ENCODE data around the gene CIROP.

CIROP gene

DNA sequence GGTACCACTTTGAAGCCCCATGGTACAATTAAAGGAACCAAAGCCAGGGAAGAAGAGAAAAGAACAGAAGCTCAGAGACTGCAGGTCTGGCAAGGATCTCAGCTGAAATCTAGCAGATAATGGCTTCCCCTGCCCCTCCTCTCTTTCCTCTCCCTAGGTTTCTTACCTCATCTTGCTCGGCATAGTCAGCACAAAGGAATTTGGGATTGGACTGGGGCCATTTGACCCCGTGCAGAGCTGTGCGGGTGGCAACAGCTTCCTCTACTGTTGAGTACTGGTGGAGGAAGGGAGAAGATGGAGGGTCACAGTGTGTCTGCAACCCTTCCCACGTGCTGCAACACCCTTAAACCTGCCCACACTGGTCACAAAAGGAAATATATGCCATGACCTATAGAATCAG, 42.8 kb downstream of the CIROP start:
- peak; percentile 69 for DNase-seq (ENCODE audit: extremely low read depth, low read depth)
- TF ChIP-seq, protein P1, sequence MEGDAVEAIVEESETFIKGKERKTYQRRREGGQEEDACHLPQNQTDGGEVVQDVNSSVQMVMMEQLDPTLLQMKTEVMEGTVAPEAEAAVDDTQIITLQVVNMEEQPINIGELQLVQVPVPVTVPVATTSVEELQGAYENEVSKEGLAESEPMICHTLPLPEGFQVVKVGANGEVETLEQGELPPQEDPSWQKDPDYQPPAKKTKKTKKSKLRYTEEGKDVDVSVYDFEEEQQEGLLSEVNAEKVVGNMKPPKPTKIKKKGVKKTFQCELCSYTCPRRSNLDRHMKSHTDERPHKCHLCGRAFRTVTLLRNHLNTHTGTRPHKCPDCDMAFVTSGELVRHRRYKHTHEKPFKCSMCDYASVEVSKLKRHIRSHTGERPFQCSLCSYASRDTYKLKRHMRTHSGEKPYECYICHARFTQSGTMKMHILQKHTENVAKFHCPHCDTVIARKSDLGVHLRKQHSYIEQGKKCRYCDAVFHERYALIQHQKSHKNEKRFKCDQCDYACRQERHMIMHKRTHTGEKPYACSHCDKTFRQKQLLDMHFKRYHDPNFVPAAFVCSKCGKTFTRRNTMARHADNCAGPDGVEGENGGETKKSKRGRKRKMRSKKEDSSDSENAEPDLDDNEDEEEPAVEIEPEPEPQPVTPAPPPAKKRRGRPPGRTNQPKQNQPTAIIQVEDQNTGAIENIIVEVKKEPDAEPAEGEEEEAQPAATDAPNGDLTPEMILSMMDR (IDR thresholded peaks at IDR 0.05; ENCODE audit: low read depth, low read length): no peak

DNA sequence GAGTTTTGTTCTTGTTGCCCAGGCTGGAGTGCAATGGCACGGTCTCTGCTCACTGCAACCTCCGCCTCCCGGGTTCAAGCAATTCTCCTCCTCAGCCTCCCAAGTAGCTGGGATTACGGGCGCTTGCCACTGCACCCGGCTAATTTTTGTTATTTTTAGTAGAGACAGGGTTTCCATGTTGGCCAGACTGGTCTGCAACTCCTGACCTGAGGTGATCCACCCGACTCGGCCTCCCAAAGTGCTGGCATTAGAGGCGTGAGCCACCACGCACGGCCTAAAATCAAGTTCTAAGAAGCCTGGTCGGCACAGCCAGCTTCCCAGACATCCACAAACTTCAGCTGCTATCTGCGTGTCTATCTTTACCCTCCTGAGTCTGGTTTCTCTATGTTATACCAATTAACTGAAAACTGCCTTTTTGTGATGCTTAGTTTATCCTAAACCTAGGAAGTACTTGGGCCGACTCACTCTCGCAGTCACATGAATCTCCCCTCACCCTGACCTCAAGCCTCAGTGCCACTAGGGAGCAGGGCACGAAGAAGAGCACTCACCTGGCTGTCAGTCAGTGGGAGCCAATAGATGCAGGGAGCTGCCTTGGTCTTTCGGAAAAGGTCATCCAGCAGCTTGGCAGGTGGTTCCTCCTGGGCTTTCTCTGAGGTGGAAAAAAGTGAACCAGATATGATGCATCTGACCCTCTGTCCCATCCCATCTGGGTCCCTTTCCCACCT, 44.1 kb downstream of the CIROP start:
- no peak for DNase-seq (ENCODE audit: extremely low read depth, low read depth)
- TF ChIP-seq, protein P1 (IDR thresholded peaks at IDR 0.05; ENCODE audit: low read depth, low read length): no peak

DNA sequence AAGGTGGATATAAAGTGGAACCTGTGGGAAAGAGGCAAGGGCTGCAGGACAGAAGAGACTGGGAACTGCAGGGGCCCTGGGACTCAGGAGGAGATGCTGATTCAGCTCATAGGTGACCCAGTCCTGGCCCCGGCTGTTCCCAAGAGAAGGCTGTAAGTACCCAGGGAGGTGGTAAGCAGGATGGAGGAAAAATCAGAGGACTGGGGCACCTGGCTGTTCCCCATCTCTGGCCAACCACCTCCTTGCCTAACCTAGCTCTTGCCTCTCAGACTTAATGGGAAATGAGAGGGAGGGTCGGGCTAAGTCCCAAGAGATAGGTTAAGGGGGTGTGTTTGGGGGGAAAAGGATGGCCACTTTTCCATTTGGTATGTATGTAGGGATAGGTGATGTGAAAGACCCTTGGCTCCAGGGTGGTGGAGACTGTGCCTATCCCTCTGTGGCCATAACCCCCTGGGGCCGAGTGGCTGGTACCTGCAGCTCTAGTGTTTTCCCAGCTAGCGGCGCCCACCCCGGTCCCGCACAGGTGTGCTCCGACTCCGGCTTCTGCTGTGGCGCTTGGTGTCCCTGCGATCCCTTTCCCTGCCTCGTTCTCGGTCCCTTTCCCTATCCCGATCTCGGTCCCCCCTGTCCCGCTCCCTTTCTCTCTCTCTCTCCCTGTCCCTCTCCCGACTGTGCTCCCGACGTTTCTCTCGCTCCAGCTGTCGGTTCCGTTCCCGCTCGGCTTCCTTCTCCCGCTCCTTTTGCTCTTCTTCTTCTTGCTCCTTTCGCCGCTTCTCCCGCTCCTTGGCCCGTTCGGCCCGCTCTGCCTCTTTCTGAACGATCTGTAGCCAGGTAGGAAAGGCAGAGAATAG, 45.9 kb downstream of the CIROP start:
- no peak for DNase-seq (ENCODE audit: extremely low read depth, low read depth)
- TF ChIP-seq, protein P1 (IDR thresholded peaks at IDR 0.05; ENCODE audit: low read depth, low read length): no peak

DNA sequence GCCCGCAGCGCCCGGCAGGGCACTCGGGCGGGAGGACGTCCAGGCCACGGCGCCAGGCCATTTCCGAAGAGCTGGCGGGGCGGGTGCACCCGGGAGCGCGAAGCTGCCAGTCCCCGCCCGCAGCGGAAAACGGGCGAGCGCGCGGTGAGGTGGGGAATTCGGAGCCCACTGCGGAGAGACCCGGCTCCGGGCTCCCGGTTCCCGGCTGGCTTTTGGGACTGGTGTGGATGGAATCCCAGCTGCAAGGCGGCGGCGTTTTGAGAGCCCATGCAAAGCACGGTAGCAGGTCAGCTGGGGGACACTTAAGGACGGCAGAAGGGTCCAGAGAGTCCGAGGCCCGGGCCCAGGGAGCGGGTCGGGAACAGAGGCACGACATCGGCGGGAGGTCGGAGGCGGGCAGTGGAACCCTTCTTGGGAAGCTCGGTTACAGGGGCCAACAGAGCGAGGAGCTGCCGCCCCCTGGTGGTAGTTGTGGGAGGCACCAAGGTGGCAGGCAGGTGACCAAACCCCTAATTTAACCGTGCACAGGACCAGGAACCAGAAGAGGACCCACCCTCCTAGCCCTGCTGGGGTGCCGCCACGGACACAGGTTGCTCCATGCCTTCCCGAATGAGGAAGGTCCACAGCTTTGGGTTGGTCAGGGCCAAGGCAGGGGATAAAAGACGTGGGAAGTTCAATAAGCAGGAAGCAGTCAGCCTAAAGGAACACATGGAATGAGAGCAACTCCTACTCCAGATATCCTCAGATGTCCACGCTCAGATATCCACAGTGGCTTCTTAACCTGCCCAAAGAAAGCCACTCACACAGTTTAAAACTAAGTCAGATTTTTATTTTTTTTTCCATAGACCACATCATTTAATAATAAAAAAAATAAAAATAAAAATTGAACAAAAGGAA, 46.8 kb downstream of the CIROP start:
- TF ChIP-seq, protein P1 (IDR thresholded peaks at IDR 0.05; ENCODE audit: low read depth, low read length): peak; percentile 90
- peak; percentile 56 for DNase-seq (ENCODE audit: extremely low read depth, low read depth)

DNA sequence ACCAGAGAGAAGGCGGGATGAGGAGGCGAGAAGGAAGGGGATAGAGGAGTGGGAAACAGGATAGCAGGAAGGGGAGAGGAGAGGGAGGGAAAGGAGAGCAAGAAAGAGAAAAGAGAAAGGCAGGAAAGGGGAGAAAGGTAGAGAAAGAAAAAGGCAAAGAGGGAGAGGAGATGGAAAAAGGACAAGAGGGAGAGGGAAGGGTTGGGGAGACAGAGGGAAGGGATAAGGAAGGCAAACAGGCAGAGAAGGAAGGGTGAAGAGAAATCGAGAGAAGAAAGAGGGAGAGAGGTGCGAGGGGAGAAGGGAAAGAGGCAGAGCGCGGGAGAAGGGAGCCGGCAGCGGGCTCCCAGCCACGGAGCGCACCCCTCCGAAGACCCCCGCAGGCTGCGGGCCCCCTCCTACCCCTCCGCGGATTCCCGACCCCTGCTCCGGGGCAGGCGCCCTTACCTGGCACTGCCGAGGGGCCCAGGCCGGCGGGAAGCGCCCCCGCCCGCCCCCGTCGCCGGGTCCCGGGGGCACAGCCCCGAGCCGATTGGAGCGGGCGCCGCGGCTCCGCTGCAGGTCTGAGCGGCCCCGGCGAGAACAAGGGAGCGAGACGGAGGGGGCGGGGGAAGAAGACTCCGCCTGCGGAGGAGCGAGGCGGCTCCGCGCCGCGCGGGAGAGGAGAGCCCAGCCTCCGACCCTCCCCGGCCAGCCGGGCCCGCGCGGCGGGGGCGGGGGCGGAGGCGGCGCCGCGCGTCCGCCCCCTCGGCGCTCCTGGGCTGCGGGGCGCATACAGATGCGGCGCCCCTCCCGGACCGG, 47.6 kb downstream of the CIROP start, which contains the start of gene CDH24:
TSS of gene CDH24 (minus strand) at position 565 of the 801 bp plus-strand sequence. CDS start 1,787 bp downstream, outside the sequence.
- TF ChIP-seq, protein P1 (IDR thresholded peaks at IDR 0.05; ENCODE audit: low read depth, low read length): no peak
- DNase-seq (ENCODE audit: extremely low read depth, low read depth): no peak

DNA sequence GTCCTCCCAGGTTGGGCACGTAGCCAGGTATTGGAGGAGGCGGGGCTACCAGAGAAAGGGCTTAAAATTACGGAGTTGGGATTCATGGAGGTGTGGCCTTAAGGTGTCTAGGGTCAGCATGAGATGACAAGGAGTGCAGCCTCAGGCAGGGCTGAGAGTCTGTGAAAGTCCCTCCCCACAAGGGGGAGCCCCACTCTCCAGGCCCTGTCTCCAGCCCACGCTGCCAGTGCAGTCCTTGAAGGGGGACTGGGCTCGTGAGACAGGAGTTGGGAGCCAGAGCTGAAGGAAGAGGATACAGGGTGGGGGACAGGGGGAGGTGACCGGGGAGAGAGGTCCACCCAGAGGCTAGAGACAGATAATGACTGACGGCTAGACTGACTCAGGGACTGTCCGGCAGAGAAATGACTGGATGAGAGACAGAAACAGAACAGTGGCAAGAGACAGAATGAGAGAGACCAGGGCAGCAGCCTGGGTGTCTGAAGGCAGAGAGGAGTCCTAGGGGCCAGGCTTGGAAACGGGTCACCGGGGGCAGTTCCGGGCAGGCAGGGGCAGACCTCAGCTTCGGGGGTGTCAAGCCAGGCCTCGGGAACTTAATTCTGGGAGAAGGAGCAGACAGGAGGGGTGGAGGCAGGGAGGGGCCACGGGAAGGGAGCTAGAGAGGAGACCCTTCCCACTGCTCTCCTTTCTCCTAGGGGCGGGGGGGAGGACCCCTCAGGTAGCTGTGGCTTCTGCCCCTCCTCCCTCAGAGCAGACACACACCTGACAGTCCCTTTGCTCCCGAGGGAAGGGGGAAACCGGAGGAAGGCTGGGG, 48.4 kb downstream of the CIROP start:
- DNase-seq (ENCODE audit: extremely low read depth, low read depth): no peak
- TF ChIP-seq, protein P1 (IDR thresholded peaks at IDR 0.05; ENCODE audit: low read depth, low read length): peak; percentile 86
